ENCODE results near the gene OR1A2. TPM values are rescaled to one million over a fixed set of nuclear protein-coding genes. Genes with fewer than 3 reads are reported as not detected.

Gene OR1A2, protein sequence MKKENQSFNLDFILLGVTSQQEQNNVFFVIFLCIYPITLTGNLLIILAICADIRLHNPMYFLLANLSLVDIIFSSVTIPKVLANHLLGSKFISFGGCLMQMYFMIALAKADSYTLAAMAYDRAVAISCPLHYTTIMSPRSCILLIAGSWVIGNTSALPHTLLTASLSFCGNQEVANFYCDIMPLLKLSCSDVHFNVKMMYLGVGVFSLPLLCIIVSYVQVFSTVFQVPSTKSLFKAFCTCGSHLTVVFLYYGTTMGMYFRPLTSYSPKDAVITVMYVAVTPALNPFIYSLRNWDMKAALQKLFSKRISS
- total RNA-seq (2021) (not detected in 2 replicates), Bru-seq, nascent RNA (not detected), BruChase-seq, experiment 1, labeled RNA remaining after a 2-hour chase (not detected), BruChase-seq, experiment 2, labeled RNA remaining after a 6-hour chase (not detected)
- long read RNA-seq: 0 reads

GRCh38 chr17:3197219-3197618 is at the start of gene OR1A2:
TSS of gene OR1A2 (plus strand) at chr17:3197519. CDS start at chr17:3197519, 0 bp downstream.
- intact Hi-C loops (cut with micrococcal nuclease; ENCODE audit: unreplicated experiment): no loop called here
- Histone ChIP-seq H3K9me3 (ENCODE audit: insufficient read depth, low read depth) (no peaks in the 10 kb centered on the region), H3K27me3 (ENCODE audit: insufficient read depth, low read depth) (peaks cover 39% of the 10 kb centered on the region), H3F3A (ENCODE audit: insufficient read depth, low read depth) (no peaks in the 10 kb centered on the region), H3K4me2 (no peak within 1 kb of the TSS), H3K9me2 (ENCODE audit: insufficient read depth) (no peaks in the 10 kb centered on the region), H3K4me1 (replicated peaks; ENCODE audit: insufficient read depth) (no peaks in the 10 kb centered on the region), H3K27ac (no peak within 1 kb of the TSS), H3K36me3 (ENCODE audit: low read depth) (no peaks in the 10 kb centered on the region), H3K4me3 (no peak within 1 kb of the TSS), H4K20me1 (ENCODE audit: insufficient read depth) (no peaks in the 10 kb centered on the region), H2AFZ (no peak within 1 kb of the TSS), H3K79me2 (ENCODE audit: low read depth) (no peaks in the 10 kb centered on the region)
- BruUV-seq (replicated peaks): no TSS peak
- ChIA-PET POLR2A (ENCODE audit: unreplicated experiment) (no interaction called here), CTCF (no interaction called here)
- DNase-seq: no peak
- no peak for TF ChIP-seq CTCF (conservative IDR thresholded peaks at IDR 0.05)

DNA sequence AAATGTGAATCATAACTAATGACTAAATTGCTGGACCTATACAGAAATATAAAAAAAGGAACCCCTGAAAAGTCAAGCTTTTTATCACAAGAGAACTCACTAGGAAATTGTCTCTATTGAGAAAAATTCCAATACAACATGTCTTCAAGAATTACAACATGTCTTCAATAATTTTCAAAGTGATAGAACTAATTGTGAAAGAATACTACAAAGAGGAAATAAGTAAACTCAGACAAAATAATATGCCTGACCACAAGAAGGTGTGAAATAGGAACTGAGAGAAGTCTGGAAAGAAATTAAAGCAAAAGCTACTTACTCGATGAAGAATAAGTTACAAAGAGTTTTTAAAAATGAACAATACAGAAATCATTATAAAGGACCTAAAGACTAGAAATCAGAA is 40.1 kb upstream of the OR1A2 start:
- ChIA-PET CTCF (no interaction called here), POLR2A (ENCODE audit: unreplicated experiment) (no interaction called here)
- intact Hi-C loops (cut with micrococcal nuclease; ENCODE audit: unreplicated experiment): no loop called here
- Histone ChIP-seq H3K27me3 (ENCODE audit: insufficient read depth, low read depth) (peaks cover 73% of the 10 kb centered on the region), H3K9me3 (ENCODE audit: insufficient read depth, low read depth) (no peaks in the 10 kb centered on the region), H3K4me2 (no peak overlapping the region), H3K36me3 (ENCODE audit: low read depth) (no peaks in the 10 kb centered on the region), H3F3A (ENCODE audit: insufficient read depth, low read depth) (no peaks in the 10 kb centered on the region), H3K4me1 (replicated peaks; ENCODE audit: insufficient read depth) (no peaks in the 10 kb centered on the region), H4K20me1 (ENCODE audit: insufficient read depth) (no peaks in the 10 kb centered on the region), H3K27ac (no peak overlapping the region), H3K9me2 (ENCODE audit: insufficient read depth) (no peaks in the 10 kb centered on the region), H3K4me3 (no peak overlapping the region), H3K79me2 (ENCODE audit: low read depth) (no peaks in the 10 kb centered on the region), H2AFZ (no peak overlapping the region)
- DNase-seq: no peak
- TF ChIP-seq EZH2 (IDR thresholded peaks at IDR 0.05; ENCODE audit: low read depth): no peak
- TF ChIP-seq CTCF (conservative IDR thresholded peaks at IDR 0.05): no peak
- no TSS peak for BruUV-seq (replicated peaks)

DNA sequence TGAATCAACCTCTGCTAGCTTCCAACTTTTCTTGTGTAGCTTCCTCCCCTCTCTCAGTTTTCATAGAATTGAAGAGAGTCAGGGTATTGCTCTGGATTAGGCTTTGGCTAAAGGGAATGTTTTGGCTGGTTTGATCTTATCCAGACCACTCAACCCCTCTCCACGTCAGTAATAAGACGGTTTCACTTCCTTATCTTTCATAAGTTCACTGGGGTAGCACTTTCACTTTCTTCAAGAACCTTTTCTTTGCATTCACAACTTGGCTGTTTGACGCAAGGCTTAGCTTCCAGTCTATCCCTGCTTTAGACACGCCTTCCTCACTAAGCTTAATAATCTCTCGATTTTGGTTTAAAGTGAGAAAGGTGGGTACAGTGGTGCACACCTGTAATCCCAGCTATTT is 29.7 kb upstream of the OR1A2 start:
- intact Hi-C loops (cut with micrococcal nuclease; ENCODE audit: unreplicated experiment): no loop called here
- H3K27me3 ChIP-seq (ENCODE audit: insufficient read depth, low read depth): peaks cover 55% of the 10 kb centered on the region
- CTCF ChIA-PET: no interaction called here
- no peak for TF ChIP-seq EZH2 (IDR thresholded peaks at IDR 0.05; ENCODE audit: low read depth)
- no peak for TF ChIP-seq CTCF (conservative IDR thresholded peaks at IDR 0.05)
- H3K9me3 ChIP-seq (ENCODE audit: insufficient read depth, low read depth): no peaks in the 10 kb centered on the region
- H3K4me2 ChIP-seq: no peak overlapping the region
- no peaks in the 10 kb centered on the region for H3F3A ChIP-seq (ENCODE audit: insufficient read depth, low read depth)
- H3K9me2 ChIP-seq (ENCODE audit: insufficient read depth): no peaks in the 10 kb centered on the region
- H3K79me2 ChIP-seq (ENCODE audit: low read depth): no peaks in the 10 kb centered on the region
- no peak overlapping the region for H3K4me3 ChIP-seq
- POLR2A ChIA-PET (ENCODE audit: unreplicated experiment): no interaction called here
- H2AFZ ChIP-seq: no peak overlapping the region
- no TSS peak for BruUV-seq (replicated peaks)
- H3K4me1 ChIP-seq (replicated peaks; ENCODE audit: insufficient read depth): no peaks in the 10 kb centered on the region
- no peaks in the 10 kb centered on the region; the same call in 1 of the 2 replicates for H4K20me1 ChIP-seq (ENCODE audit: insufficient read depth)
- no peak overlapping the region for H3K27ac ChIP-seq
- DNase-seq: no peak
- no peaks in the 10 kb centered on the region for H3K36me3 ChIP-seq (ENCODE audit: low read depth)

Measured in PC-9 (cell line).